Mesenchymal stem cell (in vitro differentiated cells and primary cell): ENCODE measurements around the gene APOBEC4.

ENCODE experiments used
- DNase-seq: peaks from one replicate; pipeline ENCODE4 v3.0.0-alpha.2; 2013
- H2AFZ ChIP-seq: one replicate; pipeline ENCODE4 v1.6.1; 2013; ENCODE audit warnings: low read depth, mild to moderate bottlenecking, control low read depth, inconsistent platforms, low read length, moderate library complexity
- H2AK5ac ChIP-seq: 2 replicates; pipeline ENCODE4 v1.6.1; 2013; ENCODE audit warnings: low read length, moderate library complexity, mild to moderate bottlenecking, inconsistent platforms; ENCODE audit not compliant: severe bottlenecking
- H2BK120ac ChIP-seq: one replicate; pipeline ENCODE4 v1.6.1; 2013; ENCODE audit warnings: low read depth, mild to moderate bottlenecking, inconsistent platforms, low read length, moderate library complexity
- H2BK12ac ChIP-seq, 2 experiments: one replicate each; pipeline ENCODE4 v1.6.1; 2013; ENCODE audit warnings: inconsistent platforms in 2 of 2, low read length in 2 of 2, mild to moderate bottlenecking in 2 of 2, moderate library complexity in 2 of 2, control low read depth in 1 of 2
- H2BK15ac ChIP-seq: one replicate; pipeline ENCODE4 v1.6.1; 2013; ENCODE audit warnings: mild to moderate bottlenecking, low read depth, inconsistent platforms; ENCODE audit not compliant: poor library complexity, severe bottlenecking
- H2BK5ac ChIP-seq: 2 replicates; pipeline ENCODE4 v1.6.1; 2013; ENCODE audit warnings: low read depth, mild to moderate bottlenecking, low read length, control low read depth, inconsistent platforms; ENCODE audit not compliant: poor library complexity, severe bottlenecking
- H3K14ac ChIP-seq, 2 experiments: one replicate each; pipeline ENCODE4 v1.6.1; 2013; ENCODE audit warnings: inconsistent platforms in 2 of 2, low read length in 2 of 2, control low read depth in 1 of 2, mild to moderate bottlenecking in 1 of 2, moderate library complexity in 1 of 2
- H3K18ac ChIP-seq, 2 experiments: one replicate each; pipeline ENCODE4 v1.6.1; 2013; ENCODE audit warnings: inconsistent platforms in 2 of 2, low read length in 2 of 2, control low read depth in 1 of 2, low read depth in 1 of 2, mild to moderate bottlenecking in 1 of 2
- H3K23ac ChIP-seq, 2 experiments: one replicate each; pipeline ENCODE4 v1.6.1; 2013; ENCODE audit warnings: inconsistent platforms in 2 of 2, low read length in 2 of 2, mild to moderate bottlenecking in 2 of 2, moderate library complexity in 2 of 2, control low read depth in 1 of 2
- H3K27ac ChIP-seq: 2 replicates; pipeline ENCODE4 v1.5.1; 2013; ENCODE audit warnings: mild to moderate bottlenecking, moderate library complexity, low read length, control low read depth, inconsistent platforms; ENCODE audit not compliant: poor library complexity, severe bottlenecking
- H3K27me3 ChIP-seq, 2 experiments: 2 replicates each; pipeline versions ENCODE4 v1.6.1 to v1.7.0; 2013; ENCODE audit warnings: low read length in 2 of 2, mild to moderate bottlenecking in 2 of 2, moderate library complexity in 2 of 2, control low read depth in 1 of 2, inconsistent platforms in 1 of 2; ENCODE audit not compliant: control insufficient read depth in 1 of 2, insufficient read depth in 1 of 2
- H3K36me3 ChIP-seq, 2 experiments: 2 replicates each; pipeline versions ENCODE4 v1.6.1 to v1.7.0; 2013; ENCODE audit warnings: low read length in 2 of 2, control low read depth in 1 of 2, inconsistent platforms in 1 of 2, low read depth in 1 of 2, mild to moderate bottlenecking in 1 of 2; ENCODE audit not compliant: insufficient read depth in 2 of 2, control insufficient read depth in 1 of 2
- H3K4ac ChIP-seq, 2 experiments: one replicate each; pipeline ENCODE4 v1.6.1; 2013; ENCODE audit warnings: inconsistent platforms in 2 of 2, low read length in 2 of 2, mild to moderate bottlenecking in 2 of 2, moderate library complexity in 2 of 2, control low read depth in 1 of 2, low read depth in 1 of 2
- H3K4me1 ChIP-seq: 2 replicates; pipeline ENCODE4 v1.6.1; 2013; ENCODE audit warnings: low read depth, low read length, control low read depth; ENCODE audit not compliant: control insufficient read depth, insufficient read depth
- H3K4me2 ChIP-seq: 2 replicates; pipeline ENCODE4 v1.6.1; 2013; ENCODE audit warnings: low read length, mild to moderate bottlenecking, inconsistent platforms; ENCODE audit not compliant: poor library complexity, severe bottlenecking
- H3K4me3 ChIP-seq, 2 experiments: 2 replicates each; pipeline versions ENCODE4 v1.5.1 to v1.7.0; 2013; ENCODE audit warnings: low read length in 2 of 2, mild to moderate bottlenecking in 2 of 2, control low read depth in 1 of 2, low read depth in 1 of 2; ENCODE audit not compliant: insufficient read depth in 1 of 2
- H3K79me1 ChIP-seq: replicated peaks from 2 replicates; pipeline ENCODE4 v1.6.1; 2013; ENCODE audit warnings: mild to moderate bottlenecking, control low read depth, low read length, inconsistent platforms; ENCODE audit not compliant: poor library complexity, severe bottlenecking
- H3K9ac ChIP-seq: 2 replicates; pipeline ENCODE4 v1.7.0; 2013; ENCODE audit warnings: mild to moderate bottlenecking, low read length, moderate library complexity
- H3K9me3 ChIP-seq: 2 replicates; pipeline ENCODE4 v1.7.0; 2013; ENCODE audit warnings: mild to moderate bottlenecking, low read length; ENCODE audit not compliant: control insufficient read depth
- H4K8ac ChIP-seq: one replicate; pipeline ENCODE4 v1.6.1; 2013; ENCODE audit warnings: inconsistent platforms, mild to moderate bottlenecking, low read length, moderate library complexity
- H4K91ac ChIP-seq: one replicate; pipeline ENCODE4 v1.6.1; 2013; ENCODE audit warnings: mild to moderate bottlenecking, low read length, inconsistent platforms
- WGBS: methylation state at CpG from one replicate; pipeline ENCODE4 v1.1.7; 2013; ENCODE audit warnings: mixed read lengths; 5-methylcytosine and 5-hydroxymethylcytosine counted together

The APOBEC4 gene

DNA sequence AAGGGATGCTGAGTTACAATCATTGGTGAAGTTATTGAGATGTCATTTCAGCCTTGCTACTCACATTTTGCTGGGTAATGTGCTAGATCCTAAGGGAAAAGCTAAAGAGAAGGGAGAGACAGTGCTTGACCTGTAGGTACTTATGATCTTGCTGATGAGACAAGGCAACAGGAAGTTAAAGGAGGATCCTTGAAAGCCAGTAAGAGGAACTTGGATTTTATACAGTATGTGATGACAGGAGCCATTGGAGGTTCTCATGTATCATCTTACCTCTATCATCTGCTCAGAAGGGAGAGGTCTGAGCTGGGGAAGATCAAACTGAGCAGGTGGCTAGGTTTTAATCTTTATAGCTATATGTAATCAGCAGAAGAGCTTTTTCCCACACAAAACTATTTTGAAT, 6.3 kb downstream of the APOBEC4 start:
- Histone ChIP-seq H3K9ac (no peak overlapping the region), H3K4me1 (no peaks in the 10 kb centered on the region), H3K36me3 (no peaks in the 10 kb centered on the region), H2BK12ac (no peak overlapping the region), H3K27ac (no peak overlapping the region), H4K91ac (no peak overlapping the region), H2BK120ac (no peak overlapping the region), H2AK5ac (no peak overlapping the region), H3K4me2 (no peak overlapping the region), H3K4ac (no peak overlapping the region), H3K23ac (no peak overlapping the region), H3K18ac (no peak overlapping the region), H3K9me3 (no peaks in the 10 kb centered on the region), H4K8ac (no peak overlapping the region), H3K79me1 (peaks cover 5% of the 10 kb centered on the region), H2BK15ac (no peak overlapping the region), H2BK5ac (no peak overlapping the region), H3K4me3 (no peak overlapping the region), H2AFZ (no peak overlapping the region), H3K27me3 (no peaks in the 10 kb centered on the region), H3K14ac (no peak overlapping the region)
- no peak for DNase-seq

DNA sequence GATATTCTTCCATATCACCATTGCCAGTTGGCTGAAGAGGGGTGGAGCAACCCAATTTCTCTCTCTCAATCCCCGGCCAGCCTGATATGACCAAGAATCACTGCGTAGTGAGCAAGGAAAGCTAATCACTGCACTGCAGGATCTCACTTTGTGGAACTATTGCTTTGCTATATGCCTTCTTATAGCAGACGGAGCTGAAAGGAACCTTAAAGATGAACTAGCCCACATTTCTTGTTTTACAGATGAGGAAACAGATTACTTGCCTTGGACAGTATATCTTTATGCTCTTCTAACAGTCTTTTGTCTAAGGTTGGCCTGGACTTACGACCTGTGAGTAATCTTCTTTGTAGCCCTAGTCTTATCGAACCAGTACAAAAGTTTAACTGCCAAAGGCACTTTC, 7.6 kb downstream of the APOBEC4 start:
- Histone ChIP-seq H3K18ac (no peak overlapping the region), H3K4me3 (no peak overlapping the region), H3K9ac (no peak overlapping the region), H3K23ac (no peak overlapping the region), H4K8ac (no peak overlapping the region), H3K4me1 (no peaks in the 10 kb centered on the region), H2BK120ac (no peak overlapping the region), H2AFZ (no peak overlapping the region), H3K4me2 (no peak overlapping the region), H3K14ac (no peak overlapping the region), H3K4ac (no peak overlapping the region), H4K91ac (no peak overlapping the region), H3K36me3 (no peaks in the 10 kb centered on the region), H3K27ac (no peak overlapping the region), H3K27me3 (no peaks in the 10 kb centered on the region), H3K9me3 (no peaks in the 10 kb centered on the region), H2BK15ac (no peak overlapping the region), H2AK5ac (no peak overlapping the region), H2BK5ac (no peak overlapping the region), H2BK12ac (no peak overlapping the region), H3K79me1 (peaks cover 4% of the 10 kb centered on the region)
- 98% methylated on average over 5 of the region's 5 CpGs for WGBS
- DNase-seq, result no peak

DNA sequence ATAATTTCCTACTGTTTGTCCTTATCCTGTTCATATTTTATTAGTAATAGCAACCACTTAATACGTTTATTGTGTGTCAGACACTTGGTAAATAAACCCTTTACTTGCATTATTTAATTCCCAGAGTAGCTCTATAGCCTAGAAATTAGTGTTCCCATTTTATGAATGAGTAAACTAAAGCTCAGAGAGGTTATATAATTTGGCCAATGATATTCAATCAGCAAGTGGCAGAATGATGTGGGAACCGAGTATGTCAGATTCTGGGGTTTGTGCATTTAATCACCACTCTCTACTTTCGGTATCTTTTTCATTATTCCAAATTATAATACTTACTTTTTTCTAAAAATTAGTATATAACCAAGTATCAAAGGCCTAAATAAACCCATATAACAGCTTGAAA, 10.9 kb downstream of the APOBEC4 start:
- H2AFZ ChIP-seq, result no peak overlapping the region
- no peak overlapping the region for H3K27ac ChIP-seq
- no peak overlapping the region for H2BK12ac ChIP-seq
- no peak overlapping the region for H2BK120ac ChIP-seq
- no peak overlapping the region for H3K4me3 ChIP-seq
- peaks cover 5% of the 10 kb centered on the region for H3K79me1 ChIP-seq
- no peaks in the 10 kb centered on the region for H3K36me3 ChIP-seq
- no peak overlapping the region for H4K91ac ChIP-seq
- no peak overlapping the region for H3K4ac ChIP-seq
- no peak overlapping the region for H4K8ac ChIP-seq
- H3K9me3 ChIP-seq, result no peaks in the 10 kb centered on the region
- no peak overlapping the region for H2BK15ac ChIP-seq
- H2AK5ac ChIP-seq, result no peak overlapping the region
- H3K18ac ChIP-seq, result no peak overlapping the region
- H2BK5ac ChIP-seq, result no peak overlapping the region
- H3K23ac ChIP-seq, result no peak overlapping the region
- no peak for DNase-seq
- no peaks in the 10 kb centered on the region for H3K27me3 ChIP-seq
- no peak overlapping the region for H3K9ac ChIP-seq
- H3K14ac ChIP-seq, result no peak overlapping the region
- no peak overlapping the region for H3K4me2 ChIP-seq
- WGBS, result 87% methylated on average over 2 of the region's 3 CpGs
- no peaks in the 10 kb centered on the region for H3K4me1 ChIP-seq

DNA sequence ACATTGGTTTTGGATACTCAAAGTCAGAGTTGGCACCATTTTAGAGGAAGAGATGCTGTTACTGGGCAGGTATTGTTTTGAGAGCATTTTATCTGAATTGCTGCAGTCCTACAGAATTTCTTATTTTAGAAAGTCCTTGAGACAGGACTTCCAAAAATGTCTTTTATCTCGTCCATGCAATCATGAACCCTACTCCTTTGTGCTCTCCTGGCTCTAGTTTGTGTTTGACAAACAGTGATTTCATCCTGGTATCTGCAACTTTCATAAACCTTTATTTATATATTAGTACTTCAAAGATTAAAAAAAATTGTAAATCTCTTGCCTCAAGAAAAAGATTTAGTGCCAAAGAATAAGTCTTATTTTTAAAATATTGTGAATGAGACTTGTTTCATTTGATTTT, 12.9 kb downstream of the APOBEC4 start:
- no peak overlapping the region for H2BK5ac ChIP-seq
- 50% methylated on average over 1 of the region's 1 CpG for WGBS

More for the DNA sequence above, 12.9 kb downstream of the APOBEC4 start:
- Histone ChIP-seq H2AFZ (no peak overlapping the region), H3K79me1 (peaks cover 9% of the 10 kb centered on the region), H3K4ac (no peak overlapping the region), H3K9ac (no peak overlapping the region), H3K4me3 (no peak overlapping the region), H3K14ac (no peak overlapping the region), H2BK15ac (no peak overlapping the region), H3K9me3 (no peaks in the 10 kb centered on the region), H2BK12ac (no peak overlapping the region), H4K91ac (no peak overlapping the region), H2AK5ac (no peak overlapping the region), H3K27ac (no peak overlapping the region), H3K4me2 (no peak overlapping the region), H3K27me3 (no peaks in the 10 kb centered on the region), H3K23ac (no peak overlapping the region), H3K4me1 (peaks cover 3% of the 10 kb centered on the region), H2BK120ac (no peak overlapping the region), H3K18ac (no peak overlapping the region), H3K36me3 (no peaks in the 10 kb centered on the region), H4K8ac (no peak overlapping the region)
- no peak for DNase-seq
